Spinal cord (tissue), 4 donors: ENCODE results near the gene TMEM217. TPM values are rescaled to one million over a fixed set of nuclear protein-coding genes. Genes with fewer than 3 reads are reported as not detected.

Experiments used
- polyA plus RNA-seq, 2 donors: library from polyadenylated mRNA; unstranded; fragments of 120-200 nt; gene quantifications; one replicate each; pipeline ENCODE4 v1.2.1, GENCODE V29; 2013; ENCODE audit not compliant: insufficient read length in 2 of 2
- small RNA-seq: library from RNA; depleted of rRNA; stranded (forward); fragments of <200 nt; gene quantifications from one replicate; pipeline ENCODE3, GENCODE V24; 2014; ENCODE audit warnings: low replicate concordance
- total RNA-seq, 2 donors: library from RNA; depleted of rRNA in 1 of 2; stranded (reverse); fragments of 120-200 nt in 1 of 2; fragments of >200 nt in 1 of 2; gene quantifications; one replicate each; pipeline versions ENCODE4 v1.2.3 to v1.2.4, GENCODE V29; 2013 to 2014

The TMEM217 gene
- total and polyA plus RNA-seq, 4 donors, result 0.71 to 1.6 (median 1.3) TPM

Small RNAs within 50 kb of the gene (small RNA-seq; reads per million reads assigned to genes)
- gene AL096712.1, result not detected

Other genes starting within 250 kb of the TMEM217 start
- gene PIM1, start 88.0 kb downstream of the TMEM217 start, total RNA-seq, result 10 to 100 TPM; 12.4 to 24.9 TPM
- 10 to 100 TPM; 17.1 to 17.9 TPM for gene PIM1, start 88.0 kb downstream of the TMEM217 start, polyA plus RNA-seq
- gene TBC1D22B, start 372 bp downstream of the TMEM217 start, total RNA-seq, result 1 to 10 TPM; 9.3 to 9.6 TPM
- 10 to 100 TPM; 15.1 to 15.6 TPM for gene TBC1D22B, start 372 bp downstream of the TMEM217 start, polyA plus RNA-seq
- 10 to 100 TPM; 22.8 to 23.4 TPM for gene RNF8, start 95.8 kb upstream of the TMEM217 start, total RNA-seq
- gene RNF8, start 95.8 kb upstream of the TMEM217 start, polyA plus RNA-seq, result 10 to 100 TPM; 31.0 TPM
- 10 to 100 TPM; 31.3 to 46.9 TPM for gene CMTR1, start 175.1 kb upstream of the TMEM217 start, total RNA-seq
- gene CMTR1, start 175.1 kb upstream of the TMEM217 start, polyA plus RNA-seq, result 10 to 100 TPM; 45.4 to 51.1 TPM
- gene CCDC167, start 241.7 kb upstream of the TMEM217 start, total RNA-seq, result 10 to 100 TPM; 16.6 to 57.2 TPM
- 10 to 100 TPM; 50.9 to 51.2 TPM for gene CCDC167, start 241.7 kb upstream of the TMEM217 start, polyA plus RNA-seq